Gastroesophageal sphincter (tissue), 4 donors: Measurements from ENCODE around the gene ACBD6. TPM values are rescaled to one million over a fixed set of nuclear protein-coding genes. Genes with fewer than 3 reads are reported as not detected.
"Not testable (repeated sequence)": the region's sequence is repeated elsewhere in the genome, so short reads cannot be mapped to it uniquely, and the experiment has no call there.

ENCODE experiments used
- ATAC-seq: fragments of 150-250 bp; one replicate; pipeline ENCODE4 v1.9.1; 2016; ENCODE audit warnings: mild to moderate bottlenecking, moderate library complexity
- H3K27ac ChIP-seq, 4 donors: fragments of 200-600 bp; sonication (generic) in 3 of 4; 1 replicate in 3 of 4; 2 replicates in 1 of 4; pipeline ENCODE4 v1.5.1; 2016 to 2019
- H3K27me3 ChIP-seq: fragments of 200-600 bp; sonication (generic); one replicate; pipeline ENCODE4 v1.5.1; 2019
- H3K36me3 ChIP-seq, 2 donors: fragments of 200-600 bp; sonication (generic); one replicate each; pipeline ENCODE4 v1.5.1; 2019; ENCODE audit warnings: control low read depth in 1 of 2
- H3K4me1 ChIP-seq, 3 donors: fragments of 200-600 bp; sonication (generic); 1 replicate in 2 of 3; 2 replicates in 1 of 3; pipeline ENCODE4 v1.5.1; 2016 to 2019; ENCODE audit warnings: control low read depth in 2 of 3
- H3K4me3 ChIP-seq, 2 donors: fragments of 200-600 bp; sonication (generic); one replicate each; pipeline ENCODE4 v1.5.1; 2019; ENCODE audit warnings: mild to moderate bottlenecking in 1 of 2, moderate library complexity in 1 of 2
- H3K9me3 ChIP-seq, 3 donors: fragments of 200-600 bp; sonication (generic); one replicate each; pipeline ENCODE4 v1.5.1; 2017 to 2019; ENCODE audit warnings: control low read depth in 2 of 3
- EP300 ChIP-seq: sonication (generic); formaldehyde crosslinking; IDR thresholded peaks from one replicate; pipeline ENCODE4 v1.6.1; 2017; ENCODE audit warnings: antibody characterized with exemption, mild to moderate bottlenecking
- POLR2A ChIP-seq, 2 donors: fragments of 450-650 bp; IDR thresholded peaks; one replicate each; pipeline ENCODE4 v1.6.1; 2017; ENCODE audit warnings: antibody characterized with exemption in 2 of 2, mild to moderate bottlenecking in 2 of 2, moderate library complexity in 1 of 2
- POLR2AphosphoS5 ChIP-seq: sonication (generic); formaldehyde crosslinking; IDR thresholded peaks from one replicate; pipeline ENCODE4 v1.6.1; 2017; ENCODE audit warnings: antibody characterized with exemption
- WGBS, 2 donors: methylation state at CpG; one replicate each; pipeline ENCODE4 v1.1.5; 2018; ENCODE audit warnings: low coverage in 1 of 2; 5-methylcytosine and 5-hydroxymethylcytosine counted together
- total RNA-seq, 4 donors: library from RNA; depleted of rRNA; stranded (reverse); fragments of >200 nt; gene quantifications; one replicate each; pipeline ENCODE4 v1.1.0, GENCODE V29; 2016
- TF ChIP-seq, protein P1 (sequence below), 4 experiments: fragments of 200-600 bp in 2 of 4; fragments of 450-650 bp in 2 of 4; sonication (generic) in 1 of 4; IDR thresholded peaks; one replicate each; pipeline ENCODE4 v1.5.1; 2017 to 2019; ENCODE audit warnings: antibody characterized with exemption in 4 of 4, mild to moderate bottlenecking in 2 of 4, moderate library complexity in 2 of 4

The ACBD6 gene
- total RNA-seq, 4 donors from 2014 or later = 27.1 to 41.3 (median 39.7) TPM

DNA sequence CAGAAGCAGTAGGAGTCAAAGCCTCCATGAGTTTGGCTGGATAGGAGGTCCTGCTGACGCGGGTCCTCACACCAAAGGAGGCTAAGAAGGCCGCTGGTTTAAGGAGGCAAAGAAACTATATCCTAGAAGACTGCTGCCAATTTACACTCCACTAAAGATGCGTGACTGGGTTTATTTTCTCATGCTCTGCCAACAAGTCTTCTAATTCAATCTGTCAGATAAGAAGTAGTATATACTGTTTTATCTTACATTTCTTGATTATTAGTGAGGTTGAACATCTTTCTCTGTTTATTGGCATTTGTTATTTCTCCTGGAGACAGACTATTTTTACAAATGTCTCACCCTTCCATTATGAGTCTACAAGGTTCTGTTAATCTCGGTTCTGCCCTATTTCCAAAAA is 34.1 kb downstream of the ACBD6 start:
- H3K4me1 ChIP-seq = no peaks in the 10 kb centered on the region
- TF ChIP-seq POLR2AphosphoS5 (no peak), EP300 (no peak), POLR2A (IDR thresholded peaks at IDR 0.05) (no peak)
- TF ChIP-seq, protein P1, sequence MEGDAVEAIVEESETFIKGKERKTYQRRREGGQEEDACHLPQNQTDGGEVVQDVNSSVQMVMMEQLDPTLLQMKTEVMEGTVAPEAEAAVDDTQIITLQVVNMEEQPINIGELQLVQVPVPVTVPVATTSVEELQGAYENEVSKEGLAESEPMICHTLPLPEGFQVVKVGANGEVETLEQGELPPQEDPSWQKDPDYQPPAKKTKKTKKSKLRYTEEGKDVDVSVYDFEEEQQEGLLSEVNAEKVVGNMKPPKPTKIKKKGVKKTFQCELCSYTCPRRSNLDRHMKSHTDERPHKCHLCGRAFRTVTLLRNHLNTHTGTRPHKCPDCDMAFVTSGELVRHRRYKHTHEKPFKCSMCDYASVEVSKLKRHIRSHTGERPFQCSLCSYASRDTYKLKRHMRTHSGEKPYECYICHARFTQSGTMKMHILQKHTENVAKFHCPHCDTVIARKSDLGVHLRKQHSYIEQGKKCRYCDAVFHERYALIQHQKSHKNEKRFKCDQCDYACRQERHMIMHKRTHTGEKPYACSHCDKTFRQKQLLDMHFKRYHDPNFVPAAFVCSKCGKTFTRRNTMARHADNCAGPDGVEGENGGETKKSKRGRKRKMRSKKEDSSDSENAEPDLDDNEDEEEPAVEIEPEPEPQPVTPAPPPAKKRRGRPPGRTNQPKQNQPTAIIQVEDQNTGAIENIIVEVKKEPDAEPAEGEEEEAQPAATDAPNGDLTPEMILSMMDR (IDR thresholded peaks at IDR 0.05) = no peak
- peaks cover 0 to 8% of the 10 kb centered on the region in 2 donors for H3K36me3 ChIP-seq
- ATAC-seq = no peak
- no peak overlapping the region for H3K27ac ChIP-seq
- 88 to 100% methylated on average over 1 to 5 of the region's 5 CpGs for WGBS, 2 donors
- no peaks in the 10 kb centered on the region for H3K27me3 ChIP-seq
- no peak overlapping the region for H3K4me3 ChIP-seq
- H3K9me3 ChIP-seq = peaks cover 0 to 17% (median 0%) of the 10 kb centered on the region in 3 donors

GRCh38 chr1:180462102-180462501 is 40.3 kb downstream of the ACBD6 start:
- no peak for ATAC-seq
- no peaks in the 10 kb centered on the region for H3K27me3 ChIP-seq
- peaks cover 0 to 38% (median 0%) of the 10 kb centered on the region in 3 donors for H3K9me3 ChIP-seq
- H3K4me3 ChIP-seq = no peak overlapping the region
- no peak overlapping the region for H3K27ac ChIP-seq
- TF ChIP-seq POLR2A (IDR thresholded peaks at IDR 0.05) (no peak), EP300 (no peak), POLR2AphosphoS5 (no peak)
- TF ChIP-seq, protein P1 (IDR thresholded peaks at IDR 0.05) = no peak
- 81 to 96% methylated on average over 3 of the region's 3 CpGs for WGBS, 2 donors
- no peaks in the 10 kb centered on the region for H3K4me1 ChIP-seq
- H3K36me3 ChIP-seq = peaks cover 0 to 8% of the 10 kb centered on the region in 2 donors

- H3K27me3 ChIP-seq, H3K36me3 ChIP-seq, H3K4me3 ChIP-seq, H3K4me1 ChIP-seq, H3K27ac ChIP-seq, ATAC-seq: not testable (repeated sequence)
- 93 to 98% methylated on average over 4 of the region's 4 CpGs for WGBS, 2 donors
- H3K9me3 ChIP-seq = peaks cover 0 to 38% (median 0%) of the 10 kb centered on the region in 3 donors
Measured at GRCh38 chr1:180461682-180462081, 40.7 kb downstream of the ACBD6 start.

GRCh38 chr1:180458807-180459206 is 43.6 kb downstream of the ACBD6 start:
- Histone ChIP-seq H3K4me3 (no peak overlapping the region), H3K27ac (no peak overlapping the region), H3K36me3 (peaks cover 0 to 8% of the 10 kb centered on the region in 2 donors), H3K27me3 (no peaks in the 10 kb centered on the region), H3K9me3 (peaks cover 0 to 29% (median 0%) of the 10 kb centered on the region in 3 donors), H3K4me1 (no peaks in the 10 kb centered on the region)
- TF ChIP-seq POLR2AphosphoS5 = no peak
- no peak for TF ChIP-seq POLR2A (IDR thresholded peaks at IDR 0.05)
- TF ChIP-seq, protein P1 (IDR thresholded peaks at IDR 0.05) = no peak
- TF ChIP-seq EP300 = no peak
- ATAC-seq = no peak
- 61 to 83% methylated on average over 2 of the region's 2 CpGs for WGBS, 2 donors

GRCh38 chr1:180456191-180456590 is 46.2 kb downstream of the ACBD6 start:
- Histone ChIP-seq H3K27me3 (no peaks in the 10 kb centered on the region), H3K4me1 (no peaks in the 10 kb centered on the region), H3K36me3 (peaks cover 2 to 9% of the 10 kb centered on the region in 2 donors), H3K27ac (no peak overlapping the region), H3K9me3 (peaks cover 0 to 19% (median 0%) of the 10 kb centered on the region in 3 donors), H3K4me3 (no peak overlapping the region)
- no peak for TF ChIP-seq POLR2A (IDR thresholded peaks at IDR 0.05)
- TF ChIP-seq POLR2AphosphoS5 = no peak
- no peak for TF ChIP-seq EP300
- TF ChIP-seq, protein P1 (IDR thresholded peaks at IDR 0.05) = no peak
- 86 to 90% methylated on average over 3 to 4 of the region's 4 CpGs for WGBS, 2 donors
- ATAC-seq = no peak
